ENCODE results near the gene SLC25A21.

SLC25A21 gene

GRCh38 chr14:36724162-36724561 is 448.2 kb downstream of the SLC25A21 start:
- TF ChIP-seq CTCF (IDR thresholded peaks at IDR 0.05; ENCODE audit: insufficient read depth, low read length, poor library complexity, severe bottlenecking) = no peak
- Histone ChIP-seq H3K4me3 (replicated peaks; ENCODE audit: low read depth, low read length) (no peak overlapping the region), H3K27me3 (replicated peaks; ENCODE audit: control insufficient read depth, insufficient read depth, low read length) (no peaks in the 10 kb centered on the region; the same call in 1 of the 2 replicates), H3K36me3 (ENCODE audit: control insufficient read depth, insufficient read depth, low read length) (no peaks in the 10 kb centered on the region)
- DNase-seq (ENCODE audit: extremely low read depth, insufficient read length) = no peak

GRCh38 chr14:36723530-36723929 is 448.9 kb downstream of the SLC25A21 start:
- no peak for DNase-seq (ENCODE audit: extremely low read depth, insufficient read length)
- TF ChIP-seq CTCF (IDR thresholded peaks at IDR 0.05; ENCODE audit: insufficient read depth, low read length, poor library complexity, severe bottlenecking) = no peak
- Histone ChIP-seq H3K27me3 (replicated peaks; ENCODE audit: control insufficient read depth, insufficient read depth, low read length) (no peaks in the 10 kb centered on the region; the same call in 1 of the 2 replicates), H3K4me3 (replicated peaks; ENCODE audit: low read depth, low read length) (no peak overlapping the region), H3K36me3 (ENCODE audit: control insufficient read depth, insufficient read depth, low read length) (no peaks in the 10 kb centered on the region)

- Histone ChIP-seq H3K27me3 (replicated peaks; ENCODE audit: control insufficient read depth, insufficient read depth, low read length) (no peaks in the 10 kb centered on the region; the same call in 1 of the 2 replicates), H3K36me3 (ENCODE audit: control insufficient read depth, insufficient read depth, low read length) (no peaks in the 10 kb centered on the region), H3K4me3 (replicated peaks; ENCODE audit: low read depth, low read length) (no peak overlapping the region)
- no peak for DNase-seq (ENCODE audit: extremely low read depth, insufficient read length)
- TF ChIP-seq CTCF (IDR thresholded peaks at IDR 0.05; ENCODE audit: insufficient read depth, low read length, poor library complexity, severe bottlenecking) = no peak
These were observed 450.5 kb downstream of the SLC25A21 start for GRCh38 chr14:36721877-36722276.

GRCh38 chr14:36720657-36721056 is 451.7 kb downstream of the SLC25A21 start:
- H3K27me3 ChIP-seq (replicated peaks; ENCODE audit: control insufficient read depth, insufficient read depth, low read length) = no peaks in the 10 kb centered on the region; the same call in 1 of the 2 replicates
- TF ChIP-seq CTCF (IDR thresholded peaks at IDR 0.05; ENCODE audit: insufficient read depth, low read length, poor library complexity, severe bottlenecking) = no peak
- H3K4me3 ChIP-seq (replicated peaks; ENCODE audit: low read depth, low read length) = no peak overlapping the region
- H3K36me3 ChIP-seq (ENCODE audit: control insufficient read depth, insufficient read depth, low read length) = no peaks in the 10 kb centered on the region
- DNase-seq (ENCODE audit: extremely low read depth, insufficient read length) = no peak

GRCh38 chr14:36719823-36720222 is 452.6 kb downstream of the SLC25A21 start:
- no peak for TF ChIP-seq CTCF (IDR thresholded peaks at IDR 0.05; ENCODE audit: insufficient read depth, low read length, poor library complexity, severe bottlenecking)
- DNase-seq (ENCODE audit: extremely low read depth, insufficient read length) = no peak
- no peak overlapping the region for H3K4me3 ChIP-seq (replicated peaks; ENCODE audit: low read depth, low read length)
- no peaks in the 10 kb centered on the region; the same call in 1 of the 2 replicates for H3K27me3 ChIP-seq (replicated peaks; ENCODE audit: control insufficient read depth, insufficient read depth, low read length)
- no peaks in the 10 kb centered on the region for H3K36me3 ChIP-seq (ENCODE audit: control insufficient read depth, insufficient read depth, low read length)

- no peak for DNase-seq (ENCODE audit: extremely low read depth, insufficient read length)
- Histone ChIP-seq H3K36me3 (ENCODE audit: control insufficient read depth, insufficient read depth, low read length) (no peaks in the 10 kb centered on the region), H3K27me3 (replicated peaks; ENCODE audit: control insufficient read depth, insufficient read depth, low read length) (no peaks in the 10 kb centered on the region; the same call in 1 of the 2 replicates), H3K4me3 (replicated peaks; ENCODE audit: low read depth, low read length) (no peak overlapping the region)
- TF ChIP-seq CTCF (IDR thresholded peaks at IDR 0.05; ENCODE audit: insufficient read depth, low read length, poor library complexity, severe bottlenecking) = no peak
These were observed 454.2 kb downstream of the SLC25A21 start for GRCh38 chr14:36718216-36718615.
